Sigmoid colon (tissue), 7 donors: ENCODE measurements around the gene BBS1. TPM values are rescaled to one million over a fixed set of nuclear protein-coding genes. Genes with fewer than 3 reads are reported as not detected.

ENCODE experiments used
- DNase-seq: peaks from one replicate; pipeline ENCODE4 v3.0.0-alpha.2; 2019
- H3K27ac ChIP-seq, 4 donors: fragments of 200-600 bp; sonication (generic); one replicate each; pipeline ENCODE4 v1.5.1; 2016 to 2019; ENCODE audit warnings: mild to moderate bottlenecking in 1 of 4
- H3K27me3 ChIP-seq, 3 donors: fragments of 200-600 bp; sonication (generic); one replicate each; pipeline ENCODE4 v1.5.1; 2019; ENCODE audit warnings: mild to moderate bottlenecking in 1 of 3
- H3K36me3 ChIP-seq, 4 donors: fragments of 200-600 bp; sonication (generic); one replicate each; pipeline ENCODE4 v1.5.1; 2016 to 2019
- H3K4me1 ChIP-seq, 4 donors: fragments of 200-600 bp; sonication (generic); one replicate each; pipeline ENCODE4 v1.5.1; 2017 to 2019
- H3K4me3 ChIP-seq, 4 donors: fragments of 200-600 bp; sonication (generic); one replicate each; pipeline ENCODE4 v1.5.1; 2017 to 2019; ENCODE audit warnings: mild to moderate bottlenecking in 2 of 4, moderate library complexity in 1 of 4
- H3K9me3 ChIP-seq, 4 donors: fragments of 200-600 bp in 3 of 4; sonication (generic) in 3 of 4; one replicate each; pipeline versions ENCODE4 v1.5.1 to v1.6.1; 2013 to 2019
- CTCF ChIP-seq, 4 experiments: fragments of 450-650 bp in 3 of 4; fragments of 200-600 bp in 1 of 4; IDR thresholded peaks; one replicate each; pipeline ENCODE4 v1.5.1; 2016 to 2019; ENCODE audit warnings: antibody characterized with exemption in 4 of 4, mild to moderate bottlenecking in 3 of 4, moderate library complexity in 2 of 4
- EP300 ChIP-seq, 4 donors: sonication (generic); formaldehyde crosslinking; IDR thresholded peaks; one replicate each; pipeline ENCODE4 v1.6.1; 2017; ENCODE audit warnings: antibody characterized with exemption in 4 of 4
- POLR2A ChIP-seq, 2 donors: fragments of 450-650 bp; IDR thresholded peaks; one replicate each; pipeline ENCODE4 v1.6.1; 2016; ENCODE audit warnings: antibody characterized with exemption in 2 of 2, mild to moderate bottlenecking in 2 of 2, moderate library complexity in 2 of 2
- POLR2AphosphoS5 ChIP-seq, 4 donors: sonication (generic); formaldehyde crosslinking; IDR thresholded peaks; one replicate each; pipeline ENCODE4 v1.6.1; 2017; ENCODE audit warnings: antibody characterized with exemption in 4 of 4
- WGBS, 2 donors: extraction: QIAGEN DNeasy Blood & Tissue Kit; methylation state at CpG; one replicate each; pipeline ENCODE4 v1.1.7; 2013; 5-methylcytosine and 5-hydroxymethylcytosine counted together
- intact Hi-C: fragments of 100-400 bp; cut with DNase I; formaldehyde crosslinking; loops from one replicate; pipeline ENCODE4 v1.15.1; 2023
- polyA plus RNA-seq, 3 donors: library from polyadenylated mRNA; stranded (reverse); fragments of 200-250 nt; gene quantifications; one replicate each; pipeline ENCODE4 v1.2.3, GENCODE V29; 2013
- total RNA-seq, 4 donors: library from RNA; depleted of rRNA; stranded (reverse); fragments of >200 nt; gene quantifications; one replicate each; pipeline ENCODE4 v1.1.0, GENCODE V29; 2016
- donor health status: healthy with polysubstance abuse.
- donor health status: Bipolar disorder and iron deficiency.
- donor health status: healthy.

The BBS1 gene
- total and polyA plus RNA-seq, 7 donors, result 7.8 to 91.4 (median 50.2) TPM

- H3K27ac ChIP-seq, result no peak overlapping the region
- H3K36me3 ChIP-seq, result peaks cover 0 to 65% (median 9%) of the 10 kb centered on the region in 4 donors
- TF ChIP-seq POLR2A (IDR thresholded peaks at IDR 0.05) (no peak), CTCF (IDR thresholded peaks at IDR 0.05) (peak in 1 of 4 experiments; percentile 19)
- H3K4me3 ChIP-seq, result no peak overlapping the region
- intact Hi-C loops, result no loop called here
- H3K4me1 ChIP-seq, result no peaks in the 10 kb centered on the region
- H3K9me3 ChIP-seq, result no peaks in the 10 kb centered on the region
- 81 to 85% methylated on average over 20 of the region's 20 CpGs for WGBS, 2 donors
- no peak for DNase-seq
- H3K27me3 ChIP-seq, result no peaks in the 10 kb centered on the region
These were observed 19.0 kb upstream of the BBS1 start for GRCh38 chr11:66491315-66491935.

- intact Hi-C loops, result no loop called here
- 85 to 96% methylated on average over 10 of the region's 10 CpGs for WGBS, 2 donors
- no peak for TF ChIP-seq CTCF (IDR thresholded peaks at IDR 0.05)
- no peak for TF ChIP-seq POLR2AphosphoS5 (IDR thresholded peaks at IDR 0.05)
- no peak for TF ChIP-seq POLR2A (IDR thresholded peaks at IDR 0.05)
- no peak for TF ChIP-seq EP300 (IDR thresholded peaks at IDR 0.05)
- H3K4me1 ChIP-seq, result no peaks in the 10 kb centered on the region
- no peak overlapping the region for H3K4me3 ChIP-seq
- no peak overlapping the region for H3K27ac ChIP-seq
- no peak for DNase-seq
- H3K27me3 ChIP-seq, result no peaks in the 10 kb centered on the region
- H3K36me3 ChIP-seq, result peaks cover 0 to 68% (median 8%) of the 10 kb centered on the region in 4 donors
- no peaks in the 10 kb centered on the region for H3K9me3 ChIP-seq
These were observed 18.1 kb upstream of the BBS1 start for GRCh38 chr11:66492161-66492865.

GRCh38 chr11:66493130-66493529 lies 17.3 kb upstream of the BBS1 start:
- H3K4me1 ChIP-seq, result no peaks in the 10 kb centered on the region
- no peaks in the 10 kb centered on the region for H3K27me3 ChIP-seq
- no peak overlapping the region for H3K27ac ChIP-seq
- intact Hi-C loops, result no loop called here
- no peaks in the 10 kb centered on the region for H3K9me3 ChIP-seq
- TF ChIP-seq EP300 (IDR thresholded peaks at IDR 0.05) (no peak), POLR2AphosphoS5 (IDR thresholded peaks at IDR 0.05) (no peak), POLR2A (IDR thresholded peaks at IDR 0.05) (no peak), CTCF (IDR thresholded peaks at IDR 0.05) (no peak)
- DNase-seq, result no peak
- H3K4me3 ChIP-seq, result no peak overlapping the region
- peaks cover 0 to 65% (median 5%) of the 10 kb centered on the region in 4 donors for H3K36me3 ChIP-seq
- WGBS, 2 donors, result 94 to 96% methylated on average over 10 of the region's 10 CpGs

GRCh38 chr11:66494458-66494857 lies 16.0 kb upstream of the BBS1 start:
- no peaks in the 10 kb centered on the region for H3K9me3 ChIP-seq
- WGBS, 2 donors, result 92 to 94% methylated on average over 7 of the region's 7 CpGs
- no peak overlapping the region for H3K4me3 ChIP-seq
- no peak for DNase-seq
- TF ChIP-seq POLR2AphosphoS5 (IDR thresholded peaks at IDR 0.05) (no peak), POLR2A (IDR thresholded peaks at IDR 0.05) (no peak), EP300 (IDR thresholded peaks at IDR 0.05) (no peak), CTCF (IDR thresholded peaks at IDR 0.05) (no peak)
- intact Hi-C loops, result no loop called here
- no peak overlapping the region for H3K27ac ChIP-seq
- peaks cover 0 to 61% (median 7%) of the 10 kb centered on the region in 4 donors for H3K36me3 ChIP-seq
- H3K4me1 ChIP-seq, result no peaks in the 10 kb centered on the region
- H3K27me3 ChIP-seq, result no peaks in the 10 kb centered on the region
